Hepatocyte (in vitro differentiated cells): Measurements from ENCODE around the gene OTOS. TPM values are rescaled to one million over a fixed set of nuclear protein-coding genes. Genes with fewer than 3 reads are reported as not detected.

Experiments used
- DNase-seq: peaks from one replicate; pipeline ENCODE4 v3.0.0-alpha.2; 2016; ENCODE audit warnings: low spot score
- H2AFZ ChIP-seq: fragments of 200-600 bp; sonication (generic); 2 replicates; pipeline ENCODE4 v1.6.0; 2016; ENCODE audit warnings: antibody characterized with exemption, mild to moderate bottlenecking
- H3K27ac ChIP-seq: fragments of 200-600 bp; sonication (generic); 2 replicates; pipeline ENCODE4 v1.5.1; 2016; ENCODE audit warnings: mild to moderate bottlenecking
- H3K27me3 ChIP-seq: fragments of 200-600 bp; sonication (generic); 2 replicates; pipeline ENCODE4 v1.6.1; 2016
- H3K36me3 ChIP-seq: fragments of 200-600 bp; sonication (generic); replicated peaks from 2 replicates; pipeline ENCODE4 v1.5.1; 2016; ENCODE audit warnings: low read depth; ENCODE audit not compliant: insufficient read depth
- H3K4me1 ChIP-seq: fragments of 200-600 bp; sonication (generic); 2 replicates; pipeline ENCODE4 v1.5.1; 2016; ENCODE audit warnings: mild to moderate bottlenecking, moderate library complexity; ENCODE audit not compliant: insufficient read depth
- H3K4me2 ChIP-seq: fragments of 200-600 bp; sonication (generic); 2 replicates; pipeline ENCODE4 v1.6.0; 2016
- H3K4me3 ChIP-seq: fragments of 200-600 bp; sonication (generic); 2 replicates; pipeline ENCODE4 v1.5.1; 2016; ENCODE audit warnings: mild to moderate bottlenecking
- H3K79me2 ChIP-seq: fragments of 200-600 bp; sonication (generic); 2 replicates; pipeline ENCODE4 v1.6.0; 2017; ENCODE audit warnings: mild to moderate bottlenecking
- H3K9me2 ChIP-seq: fragments of 200-600 bp; sonication (generic); replicated peaks from 2 replicates; pipeline ENCODE4 v1.6.0; 2017; ENCODE audit warnings: mild to moderate bottlenecking; ENCODE audit not compliant: insufficient read depth
- H3K9me3 ChIP-seq: fragments of 200-600 bp; sonication (generic); 2 replicates; pipeline ENCODE4 v1.5.1; 2016; ENCODE audit warnings: low read depth, mild to moderate bottlenecking
- H4K20me1 ChIP-seq: fragments of 200-600 bp; sonication (generic); 2 replicates; pipeline ENCODE4 v1.6.0; 2016; ENCODE audit warnings: mild to moderate bottlenecking; ENCODE audit not compliant: insufficient read depth, poor library complexity, severe bottlenecking
- CTCF ChIP-seq: fragments of 200-600 bp; sonication (generic); IDR thresholded peaks from 2 replicates; pipeline ENCODE4 v1.5.1; 2016; ENCODE audit warnings: antibody characterized with exemption, mild to moderate bottlenecking; ENCODE audit not compliant: poor library complexity
- EZH2 ChIP-seq: fragments of 200-600 bp; sonication (generic); IDR thresholded peaks from 2 replicates; pipeline ENCODE4 v1.6.1; 2016; ENCODE audit warnings: antibody characterized with exemption, mild to moderate bottlenecking, borderline replicate concordance
- EZH2phosphoT487 ChIP-seq: fragments of 200-600 bp; sonication (generic); IDR thresholded peaks from one replicate; pipeline ENCODE4 v1.6.1; 2018; ENCODE audit warnings: antibody characterized with exemption, mild to moderate bottlenecking, low read depth, moderate library complexity; ENCODE audit not compliant: unreplicated experiment, severe bottlenecking
- WGBS: methylation state at CpG from one replicate; pipeline ENCODE4 v1.1.6; 2016; ENCODE audit warnings: low lambda C conversion rate; ENCODE audit errors: missing lambda C conversion rate; 5-methylcytosine and 5-hydroxymethylcytosine counted together
- polyA plus RNA-seq: library from polyadenylated mRNA; unstranded; fragments of >200 nt; fragmentation: Nextera tagmentation; extraction: Ambion mirVana; gene quantifications from 2 replicates; pipeline ENCODE4 v1.2.1, GENCODE V29; 2016
- total RNA-seq: library from RNA; depleted of rRNA; stranded (reverse); fragments of >200 nt; gene quantifications from 2 replicates; pipeline ENCODE4 v1.2.3, GENCODE V29; 2014

Gene OTOS
- total and polyA plus RNA-seq, 2 experiments from 2014 or later, result 0.50 TPM; not detected in 1

GRCh38 chr2:240165661-240166060, 25.2 kb upstream of the OTOS start:
- Histone ChIP-seq H3K4me3 (no peak overlapping the region), H3K27me3 (no peaks in the 10 kb centered on the region), H3K9me2 (no peaks in the 10 kb centered on the region), H2AFZ (no peak overlapping the region), H3K27ac (no peak overlapping the region), H3K79me2 (no peaks in the 10 kb centered on the region), H4K20me1 (no peaks in the 10 kb centered on the region), H3K36me3 (no peaks in the 10 kb centered on the region), H3K4me2 (no peak overlapping the region), H3K4me1 (peaks cover 3% of the 10 kb centered on the region), H3K9me3 (no peaks in the 10 kb centered on the region)
- DNase-seq, result no peak
- WGBS, result 73% methylated on average over 4 of the region's 4 CpGs
- TF ChIP-seq EZH2phosphoT487, result no peak
- TF ChIP-seq CTCF, result no peak
- no peak for TF ChIP-seq EZH2

- no peaks in the 10 kb centered on the region for H3K4me1 ChIP-seq
- no peak for DNase-seq
- 92% methylated on average over 10 of the region's 10 CpGs for WGBS
- TF ChIP-seq CTCF, result no peak
- TF ChIP-seq EZH2, result no peak
- TF ChIP-seq EZH2phosphoT487, result no peak
- H3K79me2 ChIP-seq, result no peaks in the 10 kb centered on the region
- H3K36me3 ChIP-seq, result no peaks in the 10 kb centered on the region
- no peaks in the 10 kb centered on the region for H3K9me2 ChIP-seq
- no peak overlapping the region for H2AFZ ChIP-seq
- H3K4me2 ChIP-seq, result no peak overlapping the region
- H3K4me3 ChIP-seq, result no peak overlapping the region
- H3K27ac ChIP-seq, result no peak overlapping the region
- no peaks in the 10 kb centered on the region for H4K20me1 ChIP-seq
- H3K9me3 ChIP-seq, result no peaks in the 10 kb centered on the region
- no peaks in the 10 kb centered on the region for H3K27me3 ChIP-seq
These were observed 24.6 kb upstream of the OTOS start for GRCh38 chr2:240165034-240165433.

GRCh38 chr2:240164586-240164985, 24.1 kb upstream of the OTOS start:
- Histone ChIP-seq H3K4me3 (no peak overlapping the region), H3K9me3 (no peaks in the 10 kb centered on the region), H3K27ac (no peak overlapping the region), H3K27me3 (no peaks in the 10 kb centered on the region), H2AFZ (no peak overlapping the region), H3K79me2 (no peaks in the 10 kb centered on the region), H3K36me3 (no peaks in the 10 kb centered on the region), H4K20me1 (no peaks in the 10 kb centered on the region), H3K4me1 (no peaks in the 10 kb centered on the region), H3K9me2 (no peaks in the 10 kb centered on the region), H3K4me2 (no peak overlapping the region)
- TF ChIP-seq EZH2, result no peak
- 79% methylated on average over 5 of the region's 5 CpGs for WGBS
- no peak for DNase-seq

- DNase-seq, result no peak
- H3K9me2 ChIP-seq, result no peaks in the 10 kb centered on the region
- no peaks in the 10 kb centered on the region for H3K4me1 ChIP-seq
- H4K20me1 ChIP-seq, result no peaks in the 10 kb centered on the region
- H3K36me3 ChIP-seq, result no peaks in the 10 kb centered on the region
- no peaks in the 10 kb centered on the region for H3K27me3 ChIP-seq
- TF ChIP-seq EZH2phosphoT487 (no peak), CTCF (no peak), EZH2 (no peak)
- H3K9me3 ChIP-seq, result no peaks in the 10 kb centered on the region
- WGBS, result 93% methylated on average over 4 of the region's 4 CpGs
- H3K27ac ChIP-seq, result no peak overlapping the region
- no peak overlapping the region for H2AFZ ChIP-seq
- no peaks in the 10 kb centered on the region for H3K79me2 ChIP-seq
- no peak overlapping the region for H3K4me3 ChIP-seq
- H3K4me2 ChIP-seq, result no peak overlapping the region
These were observed 23.6 kb upstream of the OTOS start for GRCh38 chr2:240163844-240164574.
